Measurements from ENCODE around the gene ARPC1A.

Gene ARPC1A

GRCh38 chr7:99365318-99366141, 39.8 kb downstream of the ARPC1A start:
- H3K27ac ChIP-seq: no peak overlapping the region
- TF ChIP-seq CTCF (conservative IDR thresholded peaks at IDR 0.05) (peak; percentile 86), ZFX (IDR thresholded peaks at IDR 0.05) (no peak)

- TF ChIP-seq CTCF (conservative IDR thresholded peaks at IDR 0.05) (no peak), ZFX (IDR thresholded peaks at IDR 0.05) (no peak)
Observed at GRCh38 chr7:99366646-99367045, 40.9 kb downstream of the ARPC1A start.

GRCh38 chr7:99368750-99369389, 43.2 kb downstream of the ARPC1A start:
- TF ChIP-seq CTCF (conservative IDR thresholded peaks at IDR 0.05) (no peak), ZFX (IDR thresholded peaks at IDR 0.05) (no peak)
- H3K27ac ChIP-seq: no peak overlapping the region

More at GRCh38 chr7:99366646-99367045, 40.9 kb downstream of the ARPC1A start:
- no peak overlapping the region for H3K27ac ChIP-seq

- TF ChIP-seq CTCF (conservative IDR thresholded peaks at IDR 0.05): no peak
- no peak overlapping the region for H3K27ac ChIP-seq
Observed at GRCh38 chr7:99369767-99370391, 44.2 kb downstream of the ARPC1A start.

- H3K27ac ChIP-seq: no peak overlapping the region
- TF ChIP-seq ZFX (IDR thresholded peaks at IDR 0.05) (no peak), CTCF (conservative IDR thresholded peaks at IDR 0.05) (no peak)
Observed at GRCh38 chr7:99371376-99371920, 45.8 kb downstream of the ARPC1A start.

GRCh38 chr7:99372275-99373090, 46.8 kb downstream of the ARPC1A start:
- no peak for TF ChIP-seq ZFX (IDR thresholded peaks at IDR 0.05)
- no peak for TF ChIP-seq CTCF (conservative IDR thresholded peaks at IDR 0.05)
- no peak overlapping the region for H3K27ac ChIP-seq
